HEK293T (cell line): ENCODE data around the gene GABBR2.

Experiments used
- CTBP1 ChIP-seq: fragments of 450-650 bp; IDR thresholded peaks from 2 replicates; pipeline ENCODE4 v1.6.1; 2016; ENCODE audit warnings: borderline replicate concordance
- ELF4 ChIP-seq: fragments of 450-650 bp; IDR thresholded peaks from 2 replicates; pipeline ENCODE4 v1.6.1; 2017; ENCODE audit warnings: antibody characterized with exemption
- FOXK2 ChIP-seq: fragments of 450-650 bp; IDR thresholded peaks from 2 replicates; pipeline ENCODE4 v1.6.1; 2016; ENCODE audit warnings: mild to moderate bottlenecking
- FOXM1 ChIP-seq: fragments of 450-650 bp; IDR thresholded peaks from 2 replicates; pipeline ENCODE4 v1.6.1; 2017; ENCODE audit warnings: mild to moderate bottlenecking, borderline replicate concordance

DNA sequence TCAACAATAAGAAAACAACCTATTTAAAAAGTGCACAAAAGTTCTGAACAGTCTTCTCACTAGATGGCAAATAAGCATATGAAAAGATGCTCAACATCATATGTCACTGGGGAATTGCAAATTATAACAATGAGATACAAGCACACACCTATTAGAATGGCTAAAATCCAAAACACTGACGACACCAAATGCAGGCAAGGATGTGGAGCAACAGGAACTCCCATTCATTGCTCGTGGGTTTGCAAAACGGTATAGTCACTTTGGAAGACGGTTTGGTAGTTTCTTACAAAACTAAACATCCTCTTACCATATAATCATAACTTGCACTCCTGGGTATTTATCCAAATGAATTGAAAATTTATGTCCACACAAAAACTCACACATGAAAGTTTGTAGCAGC, 352.4 kb downstream of the GABBR2 start:
- no peak for TF ChIP-seq ELF4
- no peak for TF ChIP-seq FOXK2
- TF ChIP-seq FOXM1 = no peak
- no peak for TF ChIP-seq CTBP1
